Activated naive CD8-positive, alpha-beta T cell treated with anti-CD3 and anti-CD28 coated beads, Interleukin-2, amount 10 ng/mL, durations not matched to agents 7 days and 5 days (primary cell): ENCODE measurements around the gene YPEL1. TPM values are rescaled to one million over a fixed set of nuclear protein-coding genes. Genes with fewer than 3 reads are reported as not detected.

Experiments used
- ATAC-seq: fragments of 150-1000 bp; cut with Tn5 transposase; one replicate; pipeline ENCODE4 v1.10.0; 2021; ENCODE audit warnings: low read depth, moderate library complexity
- POLR2A ChIA-PET: fragments of 350-600 bp; sonication (Branson Sonifier 250); formaldehyde crosslinking; loops from one replicate; lab custom pipeline; 2021; ENCODE audit warnings: antibody characterized with exemption; lab: Charles Lee
- DNase-seq: peaks from one replicate; pipeline ENCODE4 v3.0.0; 2021
- H3K27ac Mint-ChIP-seq: one replicate; pipeline ENCODE4 v1.8.0; 2022; ENCODE audit warnings: mild to moderate bottlenecking, mixed read lengths
- H3K27me3 Mint-ChIP-seq: one replicate; pipeline ENCODE4 v1.8.0; 2022; ENCODE audit warnings: mild to moderate bottlenecking, moderate library complexity, mixed read lengths
- H3K36me3 Mint-ChIP-seq: one replicate; pipeline ENCODE4 v1.8.0; 2021; ENCODE audit warnings: mild to moderate bottlenecking, mixed read lengths
- H3K4me1 Mint-ChIP-seq: one replicate; pipeline ENCODE4 v1.8.0; 2021; ENCODE audit warnings: mixed read lengths
- H3K4me3 Mint-ChIP-seq: one replicate; pipeline ENCODE4 v1.8.0; 2022; ENCODE audit warnings: mild to moderate bottlenecking, moderate library complexity, mixed read lengths
- H3K9me3 Mint-ChIP-seq: one replicate; pipeline ENCODE4 v1.8.0; 2021; ENCODE audit warnings: mixed read lengths
- total RNA-seq, 2 experiments: library from RNA; stranded (reverse); gene quantifications; one replicate each; pipeline ENCODE4 v1.2.3, GENCODE V29; 2021

Gene YPEL1
- total RNA-seq, 2 experiments from 2014 or later = 14.7 to 14.9 TPM

DNA sequence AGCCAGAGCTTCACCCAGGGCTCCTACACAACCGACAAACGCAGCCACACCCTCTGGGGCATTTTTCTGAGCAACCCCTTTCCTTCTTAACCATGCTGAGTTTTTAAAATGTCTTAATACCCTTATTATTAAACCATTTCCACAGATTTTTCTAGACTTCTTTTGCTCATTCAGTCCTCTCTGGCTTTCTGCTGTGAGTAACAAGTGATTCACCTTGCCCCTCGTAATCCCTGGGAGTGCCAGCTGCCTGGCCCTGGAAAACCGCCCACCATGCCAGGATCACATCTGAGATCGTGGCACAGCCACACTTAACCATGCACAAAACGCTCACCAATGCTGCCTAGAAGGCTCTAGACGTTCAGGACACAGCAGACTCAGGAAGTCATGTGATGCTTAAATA lies 25.4 kb downstream of the YPEL1 start:
- Mint-ChIP-seq H3K4me1 (peaks cover 2% of the 10 kb centered on the region), H3K27ac (no peak overlapping the region), H3K9me3 (no peaks in the 10 kb centered on the region), H3K27me3 (no peaks in the 10 kb centered on the region), H3K36me3 (no peaks in the 10 kb centered on the region), H3K4me3 (no peak overlapping the region)
- ATAC-seq (no peak), DNase-seq (no peak)
- POLR2A ChIA-PET = no interaction called here

DNA sequence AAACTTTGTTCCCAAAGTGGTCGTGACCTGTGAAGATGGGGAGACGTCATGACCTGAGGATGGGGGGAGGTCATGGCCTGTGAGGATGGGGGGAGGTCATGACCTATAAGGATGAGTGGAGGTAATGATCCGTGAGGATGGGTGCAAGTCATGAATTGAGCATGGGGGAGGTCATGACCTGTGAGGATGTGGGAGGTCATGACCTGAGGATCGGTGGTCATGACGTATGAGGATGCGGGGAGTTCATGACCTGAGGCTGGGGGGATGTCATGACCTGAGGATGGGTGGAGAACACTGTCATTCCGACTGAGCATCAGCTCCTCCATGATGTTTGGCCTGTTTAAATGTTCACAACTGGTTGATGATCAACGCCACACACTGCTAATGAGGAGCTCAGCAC lies 25.9 kb downstream of the YPEL1 start:
- Mint-ChIP-seq H3K27ac (no peak overlapping the region), H3K9me3 (no peaks in the 10 kb centered on the region), H3K36me3 (no peaks in the 10 kb centered on the region), H3K27me3 (no peaks in the 10 kb centered on the region), H3K4me3 (no peak overlapping the region), H3K4me1 (peaks cover 2% of the 10 kb centered on the region)
- DNase-seq (no peak), ATAC-seq (no peak)
- POLR2A ChIA-PET = no interaction called here

DNA sequence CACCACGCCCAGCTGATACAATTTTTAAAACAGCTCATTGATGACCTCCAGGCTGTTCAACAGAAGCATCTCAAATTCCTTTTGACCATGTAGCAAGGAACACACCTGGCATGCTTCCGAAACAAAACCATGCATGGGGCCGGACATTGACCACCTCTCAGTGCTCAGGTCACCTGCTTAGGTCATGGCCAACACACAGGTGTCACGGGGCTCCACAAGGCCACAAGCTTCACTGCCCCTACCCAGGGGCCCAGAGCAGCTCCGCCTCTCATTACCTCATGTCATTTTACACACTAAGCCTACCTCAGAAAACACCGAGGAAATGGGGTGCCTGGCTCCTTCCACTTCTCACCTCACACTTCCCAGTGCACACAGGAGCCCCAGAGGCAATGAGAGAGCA lies 26.6 kb downstream of the YPEL1 start:
- Mint-ChIP-seq H3K27ac (no peak overlapping the region), H3K4me3 (no peak overlapping the region), H3K4me1 (peaks cover 2% of the 10 kb centered on the region), H3K9me3 (no peaks in the 10 kb centered on the region), H3K36me3 (no peaks in the 10 kb centered on the region), H3K27me3 (no peaks in the 10 kb centered on the region)
- DNase-seq = no peak
- no peak for ATAC-seq
- POLR2A ChIA-PET = no interaction called here

DNA sequence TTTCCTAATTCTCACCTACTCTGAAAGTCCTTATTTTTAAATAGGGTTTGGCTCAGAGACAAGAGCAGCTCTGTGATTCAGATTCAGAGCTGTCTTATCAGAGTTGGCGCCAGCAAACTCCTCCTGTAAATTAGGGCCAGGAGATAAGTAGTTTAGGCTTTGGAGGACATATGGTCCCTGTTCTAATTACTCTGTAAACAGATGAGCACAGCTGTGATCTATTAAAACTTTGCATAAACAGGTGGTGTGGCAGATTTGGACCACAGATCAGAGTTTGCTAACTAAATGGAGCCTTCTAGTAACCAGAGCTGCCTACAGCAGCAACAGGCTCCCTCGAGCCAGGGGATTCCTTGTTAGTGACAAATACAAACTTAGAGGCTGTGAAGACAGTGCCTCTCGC lies 27.9 kb downstream of the YPEL1 start:
- DNase-seq (no peak), ATAC-seq (no peak)
- no peaks in the 10 kb centered on the region for H3K27me3 Mint-ChIP-seq
- H3K9me3 Mint-ChIP-seq = no peaks in the 10 kb centered on the region
- POLR2A ChIA-PET = no interaction called here
- no peaks in the 10 kb centered on the region for H3K4me1 Mint-ChIP-seq
- H3K27ac Mint-ChIP-seq = no peak overlapping the region
- no peak overlapping the region for H3K4me3 Mint-ChIP-seq
- no peaks in the 10 kb centered on the region for H3K36me3 Mint-ChIP-seq

DNA sequence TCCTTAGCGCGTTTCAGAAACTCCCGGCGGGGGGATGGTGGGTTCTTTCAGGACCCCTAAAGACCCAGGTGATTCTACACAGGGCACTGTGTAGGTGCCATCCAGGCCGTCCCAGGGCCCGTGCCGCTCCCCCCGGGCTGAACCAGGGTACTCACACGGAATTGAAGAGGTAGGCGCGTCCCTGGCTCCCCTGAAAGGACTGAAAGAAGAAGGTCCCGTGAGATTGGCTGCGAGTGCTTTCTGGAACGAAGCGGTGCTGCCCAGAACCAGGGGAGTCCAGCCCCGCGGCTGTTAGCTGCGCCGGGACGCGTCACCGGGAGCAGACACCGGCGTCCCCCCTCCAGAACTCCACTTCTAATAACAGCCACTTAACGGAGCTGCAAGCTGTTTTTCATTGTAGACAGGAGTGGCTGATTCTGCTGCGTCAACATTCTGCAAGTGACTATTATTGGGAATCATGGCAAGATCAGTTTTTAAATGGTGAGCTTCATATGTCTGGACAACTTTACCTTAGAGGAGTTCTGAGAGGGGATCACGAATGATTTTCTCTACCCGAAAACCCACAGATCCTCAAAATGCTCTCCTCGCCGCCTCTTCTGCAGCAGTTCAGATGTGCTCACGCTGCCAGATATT lies 31.8 kb downstream of the YPEL1 start:
- Mint-ChIP-seq H3K9me3 (no peaks in the 10 kb centered on the region), H3K27me3 (no peaks in the 10 kb centered on the region), H3K27ac (no peak overlapping the region), H3K36me3 (no peaks in the 10 kb centered on the region), H3K4me3 (no peak overlapping the region), H3K4me1 (peaks cover 6% of the 10 kb centered on the region)
- no peak for ATAC-seq
- no peak for DNase-seq
- POLR2A ChIA-PET = no interaction called here

DNA sequence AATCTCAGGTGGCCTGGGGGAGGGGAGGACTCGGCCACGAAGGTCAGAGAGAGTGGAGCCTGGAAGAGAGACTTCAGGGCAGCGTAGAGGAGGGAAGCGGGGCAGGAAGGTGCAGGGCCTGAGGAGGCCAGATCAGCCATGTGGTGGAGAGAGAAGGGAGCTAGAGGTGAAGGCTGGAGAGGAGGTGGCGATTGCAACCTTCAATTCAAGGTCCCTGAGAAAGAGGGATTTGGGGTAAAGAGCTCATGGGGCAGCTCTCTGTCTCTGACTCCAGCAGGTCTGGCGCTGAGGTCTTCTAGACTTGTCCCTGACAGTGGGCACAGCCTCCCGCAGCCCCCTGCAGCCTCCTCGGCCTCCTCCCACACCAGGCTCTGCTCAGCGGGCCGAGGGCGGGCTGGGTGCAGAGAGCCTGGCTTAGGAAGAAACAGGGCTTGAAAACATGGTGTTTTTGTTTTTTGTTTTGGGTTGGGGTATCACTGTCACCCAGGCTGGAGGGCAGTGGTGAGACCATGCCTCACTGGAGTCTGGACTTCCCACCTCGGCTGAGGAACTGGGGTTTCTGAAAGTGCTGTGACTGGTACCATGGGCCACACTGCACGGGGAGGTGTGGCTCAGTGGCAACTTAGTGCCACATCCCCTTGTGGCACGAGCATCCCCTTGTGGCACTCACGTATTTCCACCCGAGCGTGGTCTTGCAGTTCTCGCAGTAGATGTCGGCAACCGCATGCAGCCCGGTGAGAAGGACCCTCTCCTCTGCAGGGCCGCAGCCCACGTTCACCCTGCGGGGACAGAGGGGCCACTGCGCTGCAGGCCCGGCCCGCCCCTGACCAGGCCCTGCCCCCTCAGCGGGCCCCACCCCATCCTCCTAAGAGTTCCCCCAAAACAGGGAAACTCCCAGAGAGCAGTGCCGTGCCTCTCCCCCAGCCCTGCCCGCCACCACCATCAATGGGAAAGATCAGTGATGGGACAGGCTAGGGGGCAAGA lies 32.6 kb downstream of the YPEL1 start:
- H3K36me3 Mint-ChIP-seq = no peaks in the 10 kb centered on the region
- no peak for ATAC-seq
- no peak overlapping the region for H3K4me3 Mint-ChIP-seq

DNA sequence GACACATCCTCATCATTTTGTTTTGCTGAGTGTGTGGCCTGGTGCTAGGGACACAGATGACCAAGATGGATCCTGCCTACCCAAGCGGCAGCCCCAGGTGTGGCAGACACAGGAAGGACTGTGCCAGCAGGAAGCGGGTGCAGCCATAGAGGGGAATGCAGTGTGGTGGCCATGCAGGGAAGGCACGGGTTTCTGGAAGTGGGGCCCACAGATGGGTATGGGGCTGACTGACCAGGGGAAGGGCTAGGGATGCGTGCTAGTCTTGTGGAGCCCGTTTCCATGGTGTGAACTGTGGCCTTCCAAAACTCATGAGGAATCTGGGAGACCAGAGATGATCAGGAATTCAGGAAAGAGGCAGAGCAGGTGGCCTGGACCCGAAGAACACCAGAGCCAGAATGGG lies 33.5 kb downstream of the YPEL1 start:
- peaks cover 6% of the 10 kb centered on the region for H3K4me1 Mint-ChIP-seq
- peaks cover under 1% of the 10 kb centered on the region for H3K36me3 Mint-ChIP-seq
- no peak for DNase-seq
- POLR2A ChIA-PET = no interaction called here
- H3K4me3 Mint-ChIP-seq = no peak overlapping the region
- H3K9me3 Mint-ChIP-seq = no peaks in the 10 kb centered on the region
- H3K27me3 Mint-ChIP-seq = no peaks in the 10 kb centered on the region
- H3K27ac Mint-ChIP-seq = no peak overlapping the region
- ATAC-seq = no peak

More for the DNA sequence above, 32.6 kb downstream of the YPEL1 start:
- no peaks in the 10 kb centered on the region for H3K9me3 Mint-ChIP-seq
- POLR2A ChIA-PET = no interaction called here
- peaks cover 6% of the 10 kb centered on the region for H3K4me1 Mint-ChIP-seq
- H3K27me3 Mint-ChIP-seq = no peaks in the 10 kb centered on the region
- H3K27ac Mint-ChIP-seq = no peak overlapping the region
- no peak for DNase-seq

DNA sequence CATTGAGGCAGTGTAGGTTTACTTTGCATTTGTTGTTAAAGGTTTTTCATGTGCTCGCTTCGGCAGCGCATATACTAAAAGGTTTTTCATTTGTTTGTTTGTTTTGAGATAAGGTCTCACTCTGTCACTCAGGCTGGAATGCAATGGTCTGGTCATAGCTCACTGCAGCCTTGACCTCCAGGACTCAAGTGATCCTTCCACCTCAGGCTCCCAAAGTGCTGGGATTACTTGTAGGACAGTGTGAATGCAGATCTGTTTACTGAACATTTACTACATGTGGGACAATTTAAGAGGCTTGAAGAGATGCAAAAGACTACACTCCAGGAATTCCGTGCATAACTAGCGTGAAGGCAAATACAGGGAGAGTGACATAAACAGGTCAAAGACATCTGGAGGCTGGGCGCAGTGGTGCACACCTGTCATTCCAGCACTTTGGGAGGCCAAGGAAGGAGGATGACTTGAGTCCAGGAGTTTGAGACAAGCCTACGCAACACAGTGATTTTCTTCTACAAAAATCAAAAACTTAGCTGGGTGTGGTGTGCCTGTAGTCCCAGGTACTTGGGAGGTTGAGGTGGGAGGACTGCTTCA lies 34.1 kb downstream of the YPEL1 start:
- no peak overlapping the region for H3K27ac Mint-ChIP-seq
- POLR2A ChIA-PET = no interaction called here
- H3K4me3 Mint-ChIP-seq = no peak overlapping the region
- peaks cover 5% of the 10 kb centered on the region for H3K36me3 Mint-ChIP-seq
- no peaks in the 10 kb centered on the region for H3K9me3 Mint-ChIP-seq
- ATAC-seq = no peak
- no peaks in the 10 kb centered on the region for H3K27me3 Mint-ChIP-seq
- H3K4me1 Mint-ChIP-seq = peaks cover 6% of the 10 kb centered on the region
- no peak for DNase-seq

DNA sequence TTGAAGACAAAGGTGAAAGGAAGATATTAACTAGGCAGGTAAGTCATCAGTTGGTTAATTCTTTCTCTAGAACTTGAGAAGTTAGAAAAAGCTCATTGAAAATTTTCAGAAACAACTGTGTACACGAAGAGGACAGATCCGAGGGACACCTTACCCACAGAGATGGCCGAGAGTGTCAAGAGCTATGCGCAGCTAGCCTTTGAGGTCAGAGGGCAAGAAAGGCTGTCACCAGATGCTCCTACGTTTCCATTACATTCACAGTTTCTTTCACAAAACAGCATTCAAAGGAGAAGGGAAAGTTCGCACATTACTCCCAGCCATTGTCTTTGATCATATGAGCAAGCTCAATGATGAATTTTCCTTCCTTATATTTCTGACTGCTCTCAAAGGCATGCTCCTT lies 34.8 kb downstream of the YPEL1 start:
- H3K27ac Mint-ChIP-seq = no peak overlapping the region
- DNase-seq = no peak
- no peaks in the 10 kb centered on the region for H3K27me3 Mint-ChIP-seq

DNA sequence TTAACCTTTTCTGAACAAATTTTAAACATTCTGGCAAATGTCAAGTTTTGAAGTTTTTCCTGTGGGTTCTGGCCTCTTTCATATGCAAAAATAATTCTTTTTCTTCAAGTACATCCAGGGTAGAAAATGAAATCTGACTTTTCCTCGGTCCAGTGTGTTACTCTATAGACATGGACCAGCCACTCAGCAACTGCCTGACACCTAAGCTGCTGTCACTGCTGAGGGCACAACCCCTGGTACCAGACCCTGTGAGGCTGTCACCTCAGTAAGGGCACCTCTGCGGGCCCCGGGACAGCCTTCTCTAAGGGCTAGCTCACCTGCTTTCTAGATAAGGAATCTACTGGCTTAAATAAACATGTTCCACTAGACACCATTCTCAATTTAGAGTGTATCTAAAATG lies 36.0 kb downstream of the YPEL1 start:
- POLR2A ChIA-PET = no interaction called here
- H3K27ac Mint-ChIP-seq = no peak overlapping the region

More for the DNA sequence above, 34.8 kb downstream of the YPEL1 start:
- ATAC-seq = no peak
- Mint-ChIP-seq H3K4me3 (no peak overlapping the region), H3K4me1 (peaks cover 6% of the 10 kb centered on the region), H3K9me3 (no peaks in the 10 kb centered on the region), H3K36me3 (peaks cover 5% of the 10 kb centered on the region)
- POLR2A ChIA-PET = no interaction called here

DNA sequence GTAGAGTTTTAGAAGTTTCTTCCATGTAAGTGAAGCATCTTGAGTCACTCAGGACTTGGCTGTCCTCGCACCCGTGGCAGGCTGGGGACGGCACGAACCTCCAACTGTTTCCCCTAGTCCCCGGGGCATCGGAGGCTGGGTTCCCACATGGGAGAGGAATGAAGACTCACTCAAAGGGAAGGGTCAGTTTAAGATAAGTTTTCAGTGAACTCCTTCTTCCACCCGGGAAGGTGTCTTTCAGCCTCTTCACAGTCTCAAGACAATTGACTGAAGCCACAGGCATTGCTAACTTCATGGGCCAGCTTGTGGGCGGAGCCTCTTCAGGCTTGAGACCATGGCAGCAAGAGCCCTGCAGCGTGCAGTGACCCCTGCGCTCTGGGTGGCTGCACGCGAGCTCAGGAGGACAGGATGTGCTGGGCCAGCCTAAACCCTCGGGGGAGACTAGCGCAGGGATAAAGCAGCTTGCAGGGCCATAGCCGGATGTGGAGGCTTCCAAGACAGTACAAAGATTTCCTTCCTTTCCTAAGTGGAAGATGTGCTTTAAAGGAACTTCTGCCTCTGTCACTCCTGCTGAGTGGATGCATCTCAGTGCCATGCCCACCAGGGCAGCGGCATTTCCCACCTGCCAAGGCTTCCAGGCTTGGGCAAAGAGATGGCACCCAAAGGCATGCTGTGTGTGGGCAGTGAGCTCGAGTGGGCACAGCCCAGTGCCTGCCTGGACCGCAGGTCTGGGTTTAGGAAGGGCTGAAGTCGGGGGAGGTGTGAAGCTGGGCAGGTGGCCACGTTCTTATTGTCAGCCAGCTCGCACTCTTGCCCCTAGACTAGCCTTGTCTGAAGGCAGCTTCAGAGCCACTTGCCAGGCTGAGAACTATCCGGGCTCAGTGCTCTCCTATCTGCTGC lies 36.9 kb downstream of the YPEL1 start:
- H3K36me3 Mint-ChIP-seq = peaks cover 7% of the 10 kb centered on the region
- H3K9me3 Mint-ChIP-seq = no peaks in the 10 kb centered on the region
- ATAC-seq = no peak
- no peak for DNase-seq
- peaks cover 6% of the 10 kb centered on the region for H3K4me1 Mint-ChIP-seq
- no peaks in the 10 kb centered on the region for H3K27me3 Mint-ChIP-seq
- H3K4me3 Mint-ChIP-seq = no peak overlapping the region
- POLR2A ChIA-PET = no interaction called here
- H3K27ac Mint-ChIP-seq = no peak overlapping the region

More for the DNA sequence above, 36.0 kb downstream of the YPEL1 start:
- no peak for DNase-seq
- Mint-ChIP-seq H3K36me3 (peaks cover 6% of the 10 kb centered on the region), H3K9me3 (no peaks in the 10 kb centered on the region), H3K27me3 (no peaks in the 10 kb centered on the region), H3K4me1 (peaks cover 6% of the 10 kb centered on the region), H3K4me3 (no peak overlapping the region)
- no peak for ATAC-seq

DNA sequence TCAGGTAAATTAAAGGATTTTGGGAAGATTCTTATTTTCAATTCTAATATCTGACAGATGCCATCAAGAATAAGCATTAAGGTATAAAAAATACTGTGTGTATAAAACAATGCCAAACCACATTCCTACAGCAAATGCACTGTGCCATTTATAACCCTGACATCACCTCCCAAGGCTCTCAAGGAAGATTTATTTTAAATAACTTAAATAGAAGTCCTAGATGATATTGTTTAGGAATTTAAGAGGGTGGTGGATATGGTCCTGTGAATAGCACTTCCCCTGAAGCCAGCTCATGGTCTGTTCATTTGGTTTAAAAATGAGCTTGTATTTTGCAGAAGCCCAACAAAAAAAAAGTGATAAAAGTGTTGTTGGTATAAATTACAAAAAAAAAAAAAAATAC lies 37.7 kb downstream of the YPEL1 start:
- POLR2A ChIA-PET = no interaction called here
- peaks cover 6% of the 10 kb centered on the region for H3K4me1 Mint-ChIP-seq
- H3K4me3 Mint-ChIP-seq = no peak overlapping the region
- no peaks in the 10 kb centered on the region for H3K27me3 Mint-ChIP-seq
- ATAC-seq = no peak
- peaks cover 7% of the 10 kb centered on the region for H3K36me3 Mint-ChIP-seq
- no peak overlapping the region for H3K27ac Mint-ChIP-seq
- H3K9me3 Mint-ChIP-seq = no peaks in the 10 kb centered on the region
- no peak for DNase-seq
